Measurements from ENCODE around the gene BPIFA1. TPM values are rescaled to one million over a fixed set of nuclear protein-coding genes. Genes with fewer than 3 reads are reported as not detected.

Gene BPIFA1
- total and polyA plus RNA-seq, 2 of the 8 experiments (the other 6 are each of a cell fraction or from before 2014, with no cell fraction given), result not detected

DNA sequence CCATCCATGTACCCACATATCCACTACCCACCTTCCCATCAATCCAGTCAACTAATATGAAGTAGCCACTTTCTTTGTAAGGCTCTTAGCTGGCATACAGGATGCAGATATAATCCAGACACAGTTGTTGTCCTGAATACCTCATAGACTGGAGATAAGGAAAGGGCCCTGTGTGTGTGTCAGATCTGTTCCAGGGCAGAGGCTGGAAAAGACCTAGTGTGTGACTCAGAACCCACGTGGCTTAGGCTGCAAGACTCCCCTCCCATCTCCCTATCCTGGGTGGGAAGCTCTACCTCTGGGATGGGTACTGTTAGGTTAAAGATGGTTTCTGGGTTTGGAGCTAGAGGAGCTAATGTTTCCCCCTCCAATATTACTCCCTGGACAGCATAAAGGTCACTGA lies 3.6 kb downstream of the BPIFA1 start (continued):
- TF ChIP-seq, protein P1, sequence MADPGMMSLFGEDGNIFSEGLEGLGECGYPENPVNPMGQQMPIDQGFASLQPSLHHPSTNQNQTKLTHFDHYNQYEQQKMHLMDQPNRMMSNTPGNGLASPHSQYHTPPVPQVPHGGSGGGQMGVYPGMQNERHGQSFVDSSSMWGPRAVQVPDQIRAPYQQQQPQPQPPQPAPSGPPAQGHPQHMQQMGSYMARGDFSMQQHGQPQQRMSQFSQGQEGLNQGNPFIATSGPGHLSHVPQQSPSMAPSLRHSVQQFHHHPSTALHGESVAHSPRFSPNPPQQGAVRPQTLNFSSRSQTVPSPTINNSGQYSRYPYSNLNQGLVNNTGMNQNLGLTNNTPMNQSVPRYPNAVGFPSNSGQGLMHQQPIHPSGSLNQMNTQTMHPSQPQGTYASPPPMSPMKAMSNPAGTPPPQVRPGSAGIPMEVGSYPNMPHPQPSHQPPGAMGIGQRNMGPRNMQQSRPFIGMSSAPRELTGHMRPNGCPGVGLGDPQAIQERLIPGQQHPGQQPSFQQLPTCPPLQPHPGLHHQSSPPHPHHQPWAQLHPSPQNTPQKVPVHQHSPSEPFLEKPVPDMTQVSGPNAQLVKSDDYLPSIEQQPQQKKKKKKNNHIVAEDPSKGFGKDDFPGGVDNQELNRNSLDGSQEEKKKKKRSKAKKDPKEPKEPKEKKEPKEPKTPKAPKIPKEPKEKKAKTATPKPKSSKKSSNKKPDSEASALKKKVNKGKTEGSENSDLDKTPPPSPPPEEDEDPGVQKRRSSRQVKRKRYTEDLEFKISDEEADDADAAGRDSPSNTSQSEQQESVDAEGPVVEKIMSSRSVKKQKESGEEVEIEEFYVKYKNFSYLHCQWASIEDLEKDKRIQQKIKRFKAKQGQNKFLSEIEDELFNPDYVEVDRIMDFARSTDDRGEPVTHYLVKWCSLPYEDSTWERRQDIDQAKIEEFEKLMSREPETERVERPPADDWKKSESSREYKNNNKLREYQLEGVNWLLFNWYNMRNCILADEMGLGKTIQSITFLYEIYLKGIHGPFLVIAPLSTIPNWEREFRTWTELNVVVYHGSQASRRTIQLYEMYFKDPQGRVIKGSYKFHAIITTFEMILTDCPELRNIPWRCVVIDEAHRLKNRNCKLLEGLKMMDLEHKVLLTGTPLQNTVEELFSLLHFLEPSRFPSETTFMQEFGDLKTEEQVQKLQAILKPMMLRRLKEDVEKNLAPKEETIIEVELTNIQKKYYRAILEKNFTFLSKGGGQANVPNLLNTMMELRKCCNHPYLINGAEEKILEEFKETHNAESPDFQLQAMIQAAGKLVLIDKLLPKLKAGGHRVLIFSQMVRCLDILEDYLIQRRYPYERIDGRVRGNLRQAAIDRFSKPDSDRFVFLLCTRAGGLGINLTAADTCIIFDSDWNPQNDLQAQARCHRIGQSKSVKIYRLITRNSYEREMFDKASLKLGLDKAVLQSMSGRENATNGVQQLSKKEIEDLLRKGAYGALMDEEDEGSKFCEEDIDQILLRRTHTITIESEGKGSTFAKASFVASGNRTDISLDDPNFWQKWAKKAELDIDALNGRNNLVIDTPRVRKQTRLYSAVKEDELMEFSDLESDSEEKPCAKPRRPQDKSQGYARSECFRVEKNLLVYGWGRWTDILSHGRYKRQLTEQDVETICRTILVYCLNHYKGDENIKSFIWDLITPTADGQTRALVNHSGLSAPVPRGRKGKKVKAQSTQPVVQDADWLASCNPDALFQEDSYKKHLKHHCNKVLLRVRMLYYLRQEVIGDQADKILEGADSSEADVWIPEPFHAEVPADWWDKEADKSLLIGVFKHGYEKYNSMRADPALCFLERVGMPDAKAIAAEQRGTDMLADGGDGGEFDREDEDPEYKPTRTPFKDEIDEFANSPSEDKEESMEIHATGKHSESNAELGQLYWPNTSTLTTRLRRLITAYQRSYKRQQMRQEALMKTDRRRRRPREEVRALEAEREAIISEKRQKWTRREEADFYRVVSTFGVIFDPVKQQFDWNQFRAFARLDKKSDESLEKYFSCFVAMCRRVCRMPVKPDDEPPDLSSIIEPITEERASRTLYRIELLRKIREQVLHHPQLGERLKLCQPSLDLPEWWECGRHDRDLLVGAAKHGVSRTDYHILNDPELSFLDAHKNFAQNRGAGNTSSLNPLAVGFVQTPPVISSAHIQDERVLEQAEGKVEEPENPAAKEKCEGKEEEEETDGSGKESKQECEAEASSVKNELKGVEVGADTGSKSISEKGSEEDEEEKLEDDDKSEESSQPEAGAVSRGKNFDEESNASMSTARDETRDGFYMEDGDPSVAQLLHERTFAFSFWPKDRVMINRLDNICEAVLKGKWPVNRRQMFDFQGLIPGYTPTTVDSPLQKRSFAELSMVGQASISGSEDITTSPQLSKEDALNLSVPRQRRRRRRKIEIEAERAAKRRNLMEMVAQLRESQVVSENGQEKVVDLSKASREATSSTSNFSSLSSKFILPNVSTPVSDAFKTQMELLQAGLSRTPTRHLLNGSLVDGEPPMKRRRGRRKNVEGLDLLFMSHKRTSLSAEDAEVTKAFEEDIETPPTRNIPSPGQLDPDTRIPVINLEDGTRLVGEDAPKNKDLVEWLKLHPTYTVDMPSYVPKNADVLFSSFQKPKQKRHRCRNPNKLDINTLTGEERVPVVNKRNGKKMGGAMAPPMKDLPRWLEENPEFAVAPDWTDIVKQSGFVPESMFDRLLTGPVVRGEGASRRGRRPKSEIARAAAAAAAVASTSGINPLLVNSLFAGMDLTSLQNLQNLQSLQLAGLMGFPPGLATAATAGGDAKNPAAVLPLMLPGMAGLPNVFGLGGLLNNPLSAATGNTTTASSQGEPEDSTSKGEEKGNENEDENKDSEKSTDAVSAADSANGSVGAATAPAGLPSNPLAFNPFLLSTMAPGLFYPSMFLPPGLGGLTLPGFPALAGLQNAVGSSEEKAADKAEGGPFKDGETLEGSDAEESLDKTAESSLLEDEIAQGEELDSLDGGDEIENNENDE (IDR thresholded peaks at IDR 0.05; ENCODE audit: insufficient replicate concordance, low read length), result no peak
- no peak for TF ChIP-seq TCF12 (IDR thresholded peaks at IDR 0.05; ENCODE audit: low read depth, low read length)
- TF ChIP-seq TEAD4 (IDR thresholded peaks at IDR 0.05; ENCODE audit: low read depth, low read length), result no peak
- no peak for TF ChIP-seq BCL11A (IDR thresholded peaks at IDR 0.05; ENCODE audit: low read depth in 2 of 2, low read length in 2 of 2)
- no peak for TF ChIP-seq EP300 (IDR thresholded peaks at IDR 0.05; ENCODE audit: borderline replicate concordance in 1 of 2, low read depth in 2 of 2, low read length in 2 of 2)
- TF ChIP-seq YY1 (IDR thresholded peaks at IDR 0.05; ENCODE audit: low read depth, low read length), result no peak
